Measurements from ENCODE around the gene ERG28. TPM values are rescaled to one million over a fixed set of nuclear protein-coding genes. Genes with fewer than 3 reads are reported as not detected.

ERG28 gene
- total and polyA plus RNA-seq, 2 experiments from 2014 or later = 38.4 to 74.4 TPM

- Histone ChIP-seq H3K79me2 (peaks cover 4% of the 10 kb centered on the region), H3K27ac (no peak overlapping the region), H2AFZ (no peak overlapping the region), H3K36me3 (replicated peaks; ENCODE audit: insufficient read depth, low read depth) (no peaks in the 10 kb centered on the region), H3K9me2 (replicated peaks; ENCODE audit: insufficient read depth) (no peaks in the 10 kb centered on the region), H3K9me3 (ENCODE audit: low read depth) (no peaks in the 10 kb centered on the region), H3K27me3 (no peaks in the 10 kb centered on the region), H4K20me1 (ENCODE audit: insufficient read depth, poor library complexity, severe bottlenecking) (no peaks in the 10 kb centered on the region), H3K4me1 (ENCODE audit: insufficient read depth) (no peaks in the 10 kb centered on the region), H3K4me2 (no peak overlapping the region), H3K4me3 (no peak overlapping the region)
- 71% methylated on average over 2 of the region's 2 CpGs for WGBS (ENCODE audit: low lambda C conversion rate, missing lambda C conversion rate)
- no peak for TF ChIP-seq EZH2 (IDR thresholded peaks at IDR 0.05; ENCODE audit: borderline replicate concordance)
- no peak for TF ChIP-seq CTCF (IDR thresholded peaks at IDR 0.05; ENCODE audit: poor library complexity)
- TF ChIP-seq EZH2phosphoT487 (IDR thresholded peaks at IDR 0.05; ENCODE audit: low read depth, severe bottlenecking, unreplicated experiment) = no peak
- DNase-seq (ENCODE audit: low spot score) = no peak
These were observed 14.7 kb upstream of the ERG28 start for GRCh38 chr14:75675265-75675960.

GRCh38 chr14:75673345-75674035 lies 12.8 kb upstream of the ERG28 start:
- peaks cover 4% of the 10 kb centered on the region for H3K79me2 ChIP-seq

GRCh38 chr14:75672605-75673192 lies 12.0 kb upstream of the ERG28 start:
- peaks cover 4% of the 10 kb centered on the region for H3K79me2 ChIP-seq
- H3K4me1 ChIP-seq (ENCODE audit: insufficient read depth) = no peaks in the 10 kb centered on the region
- H4K20me1 ChIP-seq (ENCODE audit: insufficient read depth, poor library complexity, severe bottlenecking) = no peaks in the 10 kb centered on the region
- no peak for TF ChIP-seq EZH2 (IDR thresholded peaks at IDR 0.05; ENCODE audit: borderline replicate concordance)
- TF ChIP-seq CTCF (IDR thresholded peaks at IDR 0.05; ENCODE audit: poor library complexity) = no peak
- no peak for TF ChIP-seq EZH2phosphoT487 (IDR thresholded peaks at IDR 0.05; ENCODE audit: low read depth, severe bottlenecking, unreplicated experiment)
- no peaks in the 10 kb centered on the region for H3K36me3 ChIP-seq (replicated peaks; ENCODE audit: insufficient read depth, low read depth)
- no peak for DNase-seq (ENCODE audit: low spot score)
- no peak overlapping the region for H3K4me2 ChIP-seq
- no peak overlapping the region for H3K27ac ChIP-seq
- WGBS (ENCODE audit: low lambda C conversion rate, missing lambda C conversion rate) = 83% methylated on average over 1 of the region's 1 CpG
- H3K4me3 ChIP-seq = no peak overlapping the region
- no peaks in the 10 kb centered on the region for H3K9me2 ChIP-seq (replicated peaks; ENCODE audit: insufficient read depth)
- H2AFZ ChIP-seq = no peak overlapping the region
- no peaks in the 10 kb centered on the region for H3K9me3 ChIP-seq (ENCODE audit: low read depth)
- H3K27me3 ChIP-seq = no peaks in the 10 kb centered on the region

More at GRCh38 chr14:75673345-75674035, 12.8 kb upstream of the ERG28 start:
- Histone ChIP-seq H3K27ac (no peak overlapping the region), H3K9me3 (ENCODE audit: low read depth) (no peaks in the 10 kb centered on the region), H2AFZ (no peak overlapping the region), H4K20me1 (ENCODE audit: insufficient read depth, poor library complexity, severe bottlenecking) (no peaks in the 10 kb centered on the region), H3K36me3 (replicated peaks; ENCODE audit: insufficient read depth, low read depth) (no peaks in the 10 kb centered on the region), H3K27me3 (no peaks in the 10 kb centered on the region), H3K4me3 (no peak overlapping the region), H3K4me2 (no peak overlapping the region), H3K4me1 (ENCODE audit: insufficient read depth) (no peaks in the 10 kb centered on the region), H3K9me2 (replicated peaks; ENCODE audit: insufficient read depth) (no peaks in the 10 kb centered on the region)
- DNase-seq (ENCODE audit: low spot score) = no peak
- WGBS (ENCODE audit: low lambda C conversion rate, missing lambda C conversion rate) = 98% methylated on average over 4 of the region's 4 CpGs
- TF ChIP-seq CTCF (IDR thresholded peaks at IDR 0.05; ENCODE audit: poor library complexity) (no peak), EZH2 (IDR thresholded peaks at IDR 0.05; ENCODE audit: borderline replicate concordance) (no peak)

Data from hepatocyte (in vitro differentiated cells).